A172 (cell line): Measurements from ENCODE around the gene FFAR1. TPM values are rescaled to one million over a fixed set of nuclear protein-coding genes. Genes with fewer than 3 reads are reported as not detected.
"Not testable (repeated sequence)": the region's sequence is repeated elsewhere in the genome, so short reads cannot be mapped to it uniquely, and the experiment has no call there.

Source experiments
- DNase-seq: peaks from one replicate; pipeline ENCODE4 v3.0.0-alpha.2; 2015; ENCODE audit warnings: low spot score
- total RNA-seq: library from RNA; depleted of rRNA; stranded (reverse); fragments of >200 nt; shearing (Covaris generic); gene quantifications from 2 replicates; pipeline ENCODE4 v1.2.3, GENCODE V29; 2014

The FFAR1 gene
- total RNA-seq, 1 experiment from 2014 or later: not detected

GRCh38 chr19:35362261-35363000, 14.7 kb downstream of the FFAR1 start:
- no peak for DNase-seq

DNA sequence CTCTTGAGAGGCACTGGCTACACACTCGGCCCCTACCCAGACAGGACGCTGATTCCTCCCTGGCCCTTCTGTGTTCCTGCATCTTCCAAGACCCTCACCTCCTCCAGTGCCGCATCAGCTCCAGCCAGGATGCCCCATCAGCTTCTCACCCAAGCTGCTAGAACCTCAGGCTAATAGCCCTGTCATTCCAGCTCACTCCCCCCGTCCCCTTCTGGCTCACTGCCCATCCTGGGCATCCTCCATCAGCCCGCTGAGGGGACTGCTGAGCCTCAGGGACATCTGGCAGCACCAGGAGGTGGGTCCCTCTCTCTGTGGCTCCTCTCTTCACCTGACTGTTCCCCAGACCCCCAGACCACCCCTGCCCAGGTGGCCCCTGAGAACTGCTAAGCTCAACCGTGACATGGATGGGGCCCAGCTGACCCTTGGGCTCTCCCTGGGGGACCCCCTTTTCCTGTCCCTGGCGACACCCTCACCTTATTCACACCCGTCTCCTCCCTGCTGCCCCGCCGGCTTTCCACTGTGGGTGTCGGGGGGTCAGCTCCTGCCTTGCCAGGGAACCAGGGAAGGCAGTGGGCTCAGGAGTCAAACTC, 15.4 kb downstream of the FFAR1 start:
- no peak for DNase-seq

- no peak for DNase-seq
Observed at GRCh38 chr19:35363711-35364425, 16.2 kb downstream of the FFAR1 start.

DNA sequence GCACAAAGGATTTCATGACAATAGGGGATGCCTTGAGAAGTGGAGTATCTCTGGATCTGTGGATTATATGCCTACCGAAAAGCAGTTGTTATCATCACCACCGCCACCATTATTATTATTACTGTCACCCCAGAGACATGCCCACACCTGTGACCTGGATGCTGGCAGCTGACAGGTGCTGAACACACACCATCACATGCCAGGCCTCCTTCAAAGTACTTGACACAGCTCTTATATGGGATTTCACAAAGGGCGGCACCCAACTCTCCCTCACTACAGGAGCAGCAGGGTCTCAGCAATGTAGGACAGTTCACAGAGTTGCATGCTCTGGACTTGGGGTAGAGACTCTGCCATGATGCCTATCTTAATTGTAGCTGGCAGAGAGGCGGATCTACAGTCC, 17.6 kb downstream of the FFAR1 start:
- no peak for DNase-seq

- DNase-seq: no peak
Observed at GRCh38 chr19:35368378-35368777, 20.7 kb downstream of the FFAR1 start.

GRCh38 chr19:35369522-35369921, 21.8 kb downstream of the FFAR1 start:
- no peak for DNase-seq

GRCh38 chr19:35370722-35371121, 23.0 kb downstream of the FFAR1 start, which contains the start of gene GPR42:
TSS of gene GPR42 (plus strand) at chr19:35371068. CDS start at chr19:35371360, 292 bp downstream.
- no peak for DNase-seq

- DNase-seq: no peak
Observed at GRCh38 chr19:35373492-35373891, 25.8 kb downstream of the FFAR1 start.

DNA sequence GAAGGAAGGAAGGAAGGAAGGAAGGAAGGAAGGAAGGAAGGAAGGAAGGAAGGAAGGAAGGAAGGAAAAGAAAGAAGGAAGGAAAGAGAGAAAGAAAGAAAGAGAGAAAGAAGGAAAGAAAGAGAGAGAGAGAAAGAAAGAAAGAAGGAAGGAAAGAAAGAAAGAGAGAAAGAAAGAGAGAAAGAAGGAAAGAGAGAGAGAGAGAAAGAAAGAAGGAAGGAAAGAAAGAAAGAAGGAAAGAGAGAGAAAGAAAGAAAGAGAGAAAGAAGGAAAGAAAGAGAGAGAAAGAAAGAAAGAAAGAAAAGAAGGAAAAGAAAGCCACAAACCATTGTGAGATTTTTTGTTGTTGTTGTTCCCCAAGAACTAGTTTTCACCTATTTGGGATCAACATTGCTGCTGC, 26.3 kb downstream of the FFAR1 start:
- not testable (repeated sequence) for DNase-seq

- no peak for DNase-seq
Observed at GRCh38 chr19:35375505-35376307, 28.0 kb downstream of the FFAR1 start.

GRCh38 chr19:35377656-35378055, 30.0 kb downstream of the FFAR1 start:
- no peak for DNase-seq

DNA sequence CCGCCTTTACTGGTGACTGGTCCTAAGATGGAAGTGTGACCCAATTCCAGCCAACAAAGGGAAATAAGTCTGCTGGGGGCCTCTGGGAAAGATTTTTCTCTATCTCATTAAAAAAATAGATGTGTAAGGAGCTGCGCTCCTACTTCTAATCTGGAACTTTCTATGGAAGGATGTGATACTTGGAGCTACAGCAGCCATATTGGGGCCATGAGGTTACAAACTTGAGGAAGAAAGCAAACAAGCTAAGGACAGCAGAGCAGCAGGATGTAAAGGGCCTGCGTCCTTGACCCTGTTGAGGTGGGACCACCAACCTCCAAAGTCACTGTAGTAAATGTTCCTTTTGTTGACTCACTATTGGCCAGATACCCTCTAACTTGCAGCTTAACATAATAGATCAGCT, 30.7 kb downstream of the FFAR1 start:
- no peak for DNase-seq

- not testable (repeated sequence) for DNase-seq
Observed at GRCh38 chr19:35379545-35379944, 31.8 kb downstream of the FFAR1 start.

GRCh38 chr19:35379992-35380391, 32.3 kb downstream of the FFAR1 start:
- DNase-seq: no peak

- no peak for DNase-seq
Observed at GRCh38 chr19:35380450-35381124, 32.9 kb downstream of the FFAR1 start.

- DNase-seq: no peak
Observed at GRCh38 chr19:35381318-35381717, 33.6 kb downstream of the FFAR1 start.

GRCh38 chr19:35381926-35382325, 34.2 kb downstream of the FFAR1 start:
- DNase-seq: no peak

DNA sequence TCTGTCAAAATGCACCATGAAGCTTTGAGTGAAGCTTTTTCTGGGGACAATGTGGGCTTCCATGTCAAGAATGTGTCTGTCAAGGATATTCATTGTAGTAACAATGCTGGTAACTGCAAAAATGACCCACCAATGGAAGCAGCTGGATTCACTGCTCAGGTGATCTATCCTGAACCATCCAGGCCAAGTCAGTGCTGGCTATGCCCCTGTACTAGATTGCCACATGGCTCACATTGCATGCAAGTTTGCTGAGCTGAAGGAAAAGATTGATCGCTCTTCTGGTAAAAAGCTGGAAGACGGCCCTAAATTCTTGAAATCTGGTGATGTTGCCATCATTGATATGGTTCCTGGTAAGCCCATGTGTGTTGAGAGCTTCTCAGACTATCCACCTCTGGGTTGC, 35.8 kb downstream of the FFAR1 start:
- no peak for DNase-seq

GRCh38 chr19:35388277-35389054, 40.8 kb downstream of the FFAR1 start:
- DNase-seq: no peak

DNA sequence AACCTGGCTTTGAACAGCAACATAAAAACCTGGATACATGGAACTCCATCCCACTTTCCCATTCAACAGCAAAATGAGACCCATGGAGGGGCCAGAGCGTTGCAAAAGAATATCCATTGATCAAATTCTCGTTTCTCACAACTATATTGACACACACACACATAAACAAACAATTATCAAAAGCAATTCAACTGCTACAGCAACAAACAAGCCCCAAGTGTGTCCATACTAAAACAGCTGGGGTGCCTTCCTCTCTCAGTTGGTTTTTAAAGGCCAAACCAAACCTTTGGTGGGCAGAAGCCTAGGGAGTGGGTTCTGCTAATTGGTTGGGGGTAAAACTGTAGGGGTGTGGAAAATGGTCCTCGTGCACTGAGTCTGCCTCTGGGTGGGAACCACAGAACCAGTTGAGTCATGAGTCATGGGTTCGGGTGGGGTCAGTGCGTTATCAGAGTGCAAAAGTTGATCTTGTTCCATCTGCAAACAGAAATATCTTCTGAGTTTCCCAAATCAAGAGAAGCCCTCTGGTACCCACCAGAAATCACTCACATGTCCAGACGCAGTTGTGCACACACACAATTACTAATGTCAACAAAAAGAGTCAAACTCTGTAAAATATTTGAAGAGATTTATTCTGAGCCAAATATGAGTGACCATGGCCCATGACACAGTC, 41.6 kb downstream of the FFAR1 start:
- no peak for DNase-seq
